HG02623 (cell line): ENCODE results near the gene SH3GL2.

Experiments
- ATAC-seq: cut with Tn5 transposase; IDR thresholded peaks from one replicate; pipeline ENCODE4 v1.9.1; 2021; ENCODE audit warnings: moderate library complexity; ENCODE audit not compliant: unreplicated experiment

SH3GL2 gene

DNA sequence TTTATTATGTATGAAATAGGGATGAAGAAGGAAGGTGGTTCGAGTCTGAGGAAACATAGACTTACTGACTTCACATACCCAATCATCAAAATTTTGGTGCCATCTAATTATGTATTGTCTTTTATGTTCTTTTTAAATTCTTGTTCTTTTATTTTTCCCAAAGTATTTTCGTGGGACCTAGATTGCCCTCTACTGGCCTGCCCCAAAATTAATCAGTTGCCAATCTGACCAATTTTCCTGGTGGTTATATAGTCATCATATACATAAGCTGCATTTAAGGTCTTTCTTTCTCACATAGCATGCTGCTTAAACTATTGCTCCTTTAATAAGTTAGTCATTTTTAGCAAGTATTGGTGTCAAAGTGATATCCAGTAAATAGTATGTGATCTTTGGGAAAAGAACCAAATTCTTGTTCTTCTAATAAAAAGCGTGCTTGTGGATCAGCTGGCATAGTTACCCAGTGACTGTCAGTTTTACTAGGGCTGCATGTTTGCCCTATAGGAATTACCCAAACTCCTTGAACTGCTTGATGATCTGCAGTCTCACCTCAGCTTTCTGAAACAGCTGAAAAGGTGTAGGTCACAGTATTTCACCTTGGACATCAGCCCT is 223.5 kb downstream of the SH3GL2 start:
- no peak for ATAC-seq

DNA sequence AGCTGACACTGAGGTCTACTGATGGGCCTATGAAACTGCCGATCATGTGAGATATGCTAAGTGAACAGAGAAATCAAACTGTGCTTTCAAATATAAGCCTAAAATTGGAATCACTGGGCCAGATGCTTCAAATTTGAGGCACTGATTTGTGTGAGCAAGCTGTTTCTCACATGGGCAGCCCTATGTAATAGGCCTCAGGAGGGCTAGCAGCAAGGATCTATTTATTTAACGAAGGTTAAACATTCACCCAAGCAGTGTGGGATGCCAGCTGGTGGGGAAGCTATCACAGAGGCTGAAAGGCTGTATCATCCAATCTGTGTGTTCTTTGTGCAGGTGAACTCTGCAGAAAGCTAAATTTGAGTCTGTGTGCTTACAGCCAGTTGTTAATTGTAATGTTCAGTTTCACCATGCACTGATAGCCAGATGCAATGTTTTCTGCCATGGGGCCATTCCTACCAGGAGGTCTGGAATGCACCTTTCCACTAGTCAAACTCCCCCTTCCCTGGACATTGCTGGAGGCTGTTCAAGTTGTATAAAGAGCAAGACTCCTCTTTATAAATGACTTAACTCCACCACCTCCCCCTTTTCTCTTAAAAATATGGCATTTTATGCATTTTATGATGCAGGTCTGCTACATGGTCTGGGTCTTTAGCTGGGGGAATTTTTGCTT is 228.9 kb downstream of the SH3GL2 start:
- no peak for ATAC-seq

DNA sequence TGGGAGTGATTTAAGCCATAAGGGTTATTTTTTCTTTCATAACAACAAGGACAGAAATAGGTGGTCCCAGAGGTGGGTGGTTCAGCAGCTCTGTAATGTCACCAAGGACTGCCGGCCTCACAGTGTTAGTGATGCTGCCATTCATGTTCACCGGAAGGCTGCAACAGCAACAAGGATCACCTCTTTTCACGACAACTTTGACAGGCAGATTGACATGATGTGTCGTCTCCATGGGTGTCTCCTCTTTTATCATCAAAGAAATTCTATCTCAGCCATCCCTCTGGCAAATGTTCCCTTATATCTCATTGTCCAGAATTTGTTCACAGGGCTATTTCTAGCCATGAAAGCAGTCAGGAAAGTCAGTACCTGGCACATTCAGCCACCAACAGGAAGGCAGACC is 231.5 kb downstream of the SH3GL2 start:
- ATAC-seq, result no peak

DNA sequence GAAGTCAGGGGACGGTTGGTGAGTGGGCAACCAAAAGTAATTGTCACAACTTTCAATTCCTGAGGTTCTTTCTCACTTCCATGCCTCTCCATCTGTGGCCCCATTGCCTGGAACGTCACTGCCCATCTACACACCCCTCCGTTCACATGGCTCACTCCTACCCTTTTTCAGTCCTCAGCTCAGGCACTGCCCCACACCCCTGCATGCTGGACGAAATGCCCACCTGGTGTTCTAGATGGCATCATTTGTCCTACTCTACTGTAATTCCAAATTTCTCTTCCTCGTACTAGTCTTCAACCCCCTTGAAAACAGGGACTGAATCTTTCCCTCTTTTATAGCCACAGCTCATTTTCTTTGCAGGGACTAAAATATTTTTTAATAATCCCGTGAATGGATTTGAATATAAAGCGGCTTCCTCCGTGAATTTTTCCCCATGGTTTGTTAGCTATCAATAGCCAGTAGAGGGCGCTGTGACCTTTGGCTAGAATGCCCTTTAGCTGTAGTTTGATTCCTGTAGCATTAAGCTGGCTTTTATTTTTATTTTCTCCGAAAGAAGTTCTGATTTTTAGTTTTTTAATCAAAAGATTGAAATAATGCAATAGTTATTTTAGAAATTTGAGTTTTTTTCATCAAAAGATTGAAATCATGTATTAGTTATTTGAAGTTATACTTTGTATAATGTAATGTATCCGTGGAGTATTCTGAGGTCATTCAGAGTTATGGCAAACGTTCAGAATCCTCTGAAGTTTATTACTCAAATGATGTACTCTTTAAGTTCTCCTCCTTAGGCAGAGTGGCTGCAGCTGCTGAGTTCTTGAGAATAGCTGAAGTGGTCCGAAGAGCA is 232.1 kb downstream of the SH3GL2 start:
- ATAC-seq, result no peak

DNA sequence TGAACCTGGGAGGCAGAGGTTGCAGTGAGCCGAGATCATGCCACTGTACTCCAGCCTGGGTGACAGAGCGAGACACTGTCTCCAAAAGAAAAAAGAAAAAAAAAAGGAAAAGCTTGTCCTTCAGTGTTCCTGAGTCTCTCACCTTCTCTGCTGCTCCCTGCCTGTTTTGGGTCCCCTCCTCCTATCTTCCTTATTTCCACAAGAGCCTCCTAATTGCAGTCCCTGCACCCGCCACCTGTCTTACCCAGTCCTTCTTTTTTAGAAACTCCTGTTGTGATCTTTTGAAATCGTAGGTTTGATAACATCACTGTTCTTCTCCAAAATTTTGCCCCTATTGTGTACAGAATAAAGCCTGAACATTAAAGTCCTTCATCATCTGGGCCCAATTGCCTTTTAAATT is 234.9 kb downstream of the SH3GL2 start:
- ATAC-seq, result no peak

DNA sequence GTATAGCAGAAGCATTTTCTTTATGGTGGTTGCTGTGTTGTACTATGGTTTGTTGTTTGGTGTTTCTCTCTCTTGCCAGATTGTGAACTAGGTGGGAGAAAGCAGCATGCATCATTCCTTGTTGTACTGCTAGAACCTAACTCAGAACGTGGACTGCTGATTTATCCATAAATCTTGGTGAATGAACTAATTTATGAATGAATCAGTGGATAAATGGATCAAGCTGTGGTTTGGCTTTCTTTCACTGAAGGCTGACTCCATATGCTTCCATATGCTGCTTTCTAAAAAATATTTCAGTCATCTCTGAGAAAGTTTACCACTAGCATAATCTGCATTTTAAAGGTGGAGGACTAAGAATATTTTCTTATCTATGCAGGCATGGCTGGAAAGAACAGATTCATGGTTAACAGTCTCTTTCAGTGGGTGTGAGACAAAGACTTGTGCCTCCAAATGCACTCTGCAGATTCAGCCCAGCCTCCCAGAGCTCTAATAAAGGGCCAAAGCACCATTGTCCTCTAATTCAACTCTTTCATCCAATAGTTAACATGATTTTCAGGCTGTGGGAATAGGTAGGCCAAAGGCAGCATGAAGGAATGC is 237.7 kb downstream of the SH3GL2 start:
- no peak for ATAC-seq

DNA sequence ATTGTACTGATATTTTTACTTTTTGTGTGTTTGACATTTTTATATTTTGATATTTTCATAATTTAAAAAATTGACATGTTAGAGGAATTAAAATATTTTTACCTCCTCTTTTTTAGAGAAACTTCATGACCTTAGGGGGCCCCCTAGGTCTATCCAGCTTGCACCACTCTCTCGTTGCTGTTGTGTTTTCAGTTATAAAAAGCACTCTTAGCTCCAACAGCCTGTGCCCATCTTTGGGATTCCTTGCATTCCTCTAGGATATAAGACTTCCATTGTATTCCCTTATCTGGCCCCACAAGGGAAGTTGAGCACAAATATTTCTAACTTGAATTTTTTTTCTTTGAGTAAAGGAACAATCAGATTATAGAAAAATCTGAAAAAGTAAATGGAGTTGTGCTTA is 245.3 kb downstream of the SH3GL2 start:
- ATAC-seq, result no peak

DNA sequence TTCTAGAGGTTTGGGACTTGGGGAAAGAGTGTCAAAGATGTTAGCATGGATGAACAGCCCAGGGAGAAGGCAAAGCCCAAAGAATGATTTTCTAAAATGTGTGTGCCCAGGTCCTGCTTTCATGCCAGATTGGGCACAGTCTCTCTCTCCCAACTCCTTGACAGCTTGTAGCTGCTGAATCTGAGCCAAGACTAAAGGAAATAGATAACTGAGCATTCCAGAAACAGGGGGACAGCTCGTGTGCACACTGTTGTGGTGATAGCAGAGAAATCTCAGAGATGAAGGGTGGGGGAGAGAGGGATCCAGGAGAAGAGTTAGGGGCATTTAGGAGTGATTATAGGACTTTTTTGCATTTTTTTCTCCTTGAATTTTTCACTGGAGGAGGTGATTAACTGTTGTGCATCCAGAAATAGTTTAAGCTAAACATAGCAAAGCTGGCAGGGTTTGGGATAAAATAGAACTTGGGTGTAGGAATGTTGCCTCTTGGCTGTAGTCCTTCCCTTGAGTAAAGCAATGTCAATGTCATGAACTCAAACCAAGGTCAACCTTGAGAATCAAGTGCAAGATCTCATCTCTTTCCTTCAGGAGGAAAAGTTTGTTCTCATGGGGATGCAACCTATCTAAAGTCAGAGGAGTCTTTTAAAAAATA is 245.9 kb downstream of the SH3GL2 start:
- ATAC-seq, result no peak

DNA sequence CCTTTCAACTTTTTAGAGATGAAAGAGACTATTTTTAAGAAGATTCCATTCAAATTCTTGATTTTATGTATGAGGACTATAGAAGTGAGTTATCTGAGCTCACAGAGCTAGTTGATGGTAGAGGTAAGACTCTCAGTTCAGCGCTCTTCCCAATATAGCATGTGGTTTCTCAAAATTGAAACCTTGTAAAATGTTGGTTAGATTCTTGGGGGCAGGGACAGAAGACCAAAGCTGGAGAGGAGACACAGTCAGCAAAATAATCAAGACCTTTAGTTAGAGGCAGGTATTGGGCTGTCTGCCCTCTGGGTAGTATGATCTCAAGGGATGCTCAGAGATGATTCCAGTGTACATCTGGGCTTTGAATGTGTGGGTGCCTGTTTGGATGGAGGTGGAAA is 246.4 kb downstream of the SH3GL2 start:
- ATAC-seq, result no peak

DNA sequence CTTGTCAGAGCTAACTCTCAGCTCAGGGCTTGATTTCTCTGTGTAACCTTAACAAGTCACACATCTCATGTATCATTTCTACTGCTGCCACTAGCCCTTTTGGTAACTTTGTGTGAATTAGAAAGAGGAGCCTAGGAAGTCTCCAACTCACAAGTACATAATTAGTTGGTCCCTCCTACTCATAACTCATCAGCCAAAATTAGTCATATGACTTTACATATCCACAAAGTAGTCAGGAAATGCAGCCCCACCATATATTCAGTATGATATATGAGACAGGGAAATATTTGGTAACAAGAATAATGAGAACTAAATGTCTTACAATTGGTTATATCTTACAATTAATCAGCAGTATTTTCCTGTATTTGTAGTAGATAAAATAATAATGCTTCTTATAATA is 250.2 kb downstream of the SH3GL2 start:
- ATAC-seq, result no peak

DNA sequence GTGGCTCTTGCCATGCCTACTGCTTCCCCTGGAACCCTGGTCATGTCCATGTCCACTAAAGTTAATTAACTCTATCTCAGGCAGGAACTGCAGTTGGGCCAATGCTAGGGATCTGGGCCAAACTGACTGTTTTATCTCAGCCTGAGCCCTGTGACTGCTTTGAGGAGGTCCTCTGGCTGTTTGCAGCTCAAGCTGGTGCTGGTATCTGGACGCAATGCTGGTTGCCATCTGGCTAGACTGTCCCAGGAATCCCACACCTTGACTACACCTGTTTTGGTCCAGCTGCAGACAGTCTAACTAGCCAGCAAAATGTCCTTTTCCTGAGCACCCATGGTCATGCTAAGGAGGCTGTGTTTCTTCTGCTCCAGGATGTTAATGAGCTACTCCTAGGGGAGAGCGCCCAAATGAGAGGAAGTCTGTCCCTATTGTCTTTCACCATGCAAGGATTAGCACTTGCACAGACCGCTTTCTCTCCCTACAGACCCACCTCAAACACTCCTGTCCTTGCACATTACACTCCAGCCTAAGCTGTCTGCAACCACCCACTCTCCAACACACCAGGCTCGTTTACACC is 251.0 kb downstream of the SH3GL2 start:
- ATAC-seq, result no peak

DNA sequence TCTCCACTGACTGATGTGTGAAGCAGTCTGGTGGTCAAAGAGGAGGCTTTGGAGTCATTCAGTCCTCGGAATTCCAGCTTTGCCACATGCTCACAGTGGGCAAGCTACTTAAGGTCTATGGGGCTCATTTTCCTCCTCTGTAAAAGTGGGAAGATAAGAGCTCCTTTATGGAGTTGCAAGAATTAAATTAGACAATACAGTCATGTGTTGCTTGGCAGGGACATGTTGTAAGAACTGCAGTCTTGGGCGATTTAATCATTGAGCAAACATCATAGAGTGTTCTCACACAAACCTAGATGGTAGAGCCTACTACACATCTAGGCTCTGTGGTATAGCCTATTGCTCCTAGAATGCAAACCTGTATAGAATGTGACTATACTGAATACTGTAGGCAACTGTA is 253.9 kb downstream of the SH3GL2 start:
- no peak for ATAC-seq

DNA sequence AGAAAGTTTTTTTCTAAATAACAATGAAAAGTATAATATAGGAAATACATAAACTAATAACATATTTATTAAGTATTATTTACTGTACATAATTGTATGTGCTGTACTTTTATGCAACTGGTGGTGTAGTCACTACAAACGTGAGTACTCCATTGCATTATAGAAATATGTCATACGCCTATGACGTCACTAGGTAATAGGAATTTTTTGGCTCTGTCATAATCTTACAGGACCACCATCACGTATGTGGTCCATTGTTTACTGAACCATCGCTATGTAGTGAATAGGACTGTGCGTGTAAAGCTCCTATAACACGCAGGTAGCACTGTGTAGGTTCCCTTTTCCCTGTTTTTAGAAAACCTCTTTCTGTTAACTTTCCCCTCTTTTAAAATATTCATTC is 255.0 kb downstream of the SH3GL2 start:
- no peak for ATAC-seq

DNA sequence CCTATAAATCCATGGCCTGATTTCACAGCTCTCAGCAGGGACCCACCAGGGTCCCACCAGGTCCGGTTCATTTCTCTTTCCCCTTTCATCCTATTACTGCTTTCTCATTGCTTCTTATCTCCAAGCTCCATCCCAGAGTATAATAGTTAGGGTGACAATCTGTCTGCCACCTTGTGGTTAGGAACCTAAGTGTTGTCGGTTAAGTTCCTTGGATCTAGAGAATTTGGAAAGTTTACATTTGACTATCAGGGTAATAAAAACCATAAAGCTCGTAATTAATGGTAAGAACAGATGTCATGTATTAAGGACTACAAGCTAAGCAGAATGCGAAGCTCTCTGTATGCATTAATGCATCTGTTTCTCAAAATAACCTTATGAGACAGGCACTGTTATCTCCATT is 259.1 kb downstream of the SH3GL2 start:
- ATAC-seq, result no peak

DNA sequence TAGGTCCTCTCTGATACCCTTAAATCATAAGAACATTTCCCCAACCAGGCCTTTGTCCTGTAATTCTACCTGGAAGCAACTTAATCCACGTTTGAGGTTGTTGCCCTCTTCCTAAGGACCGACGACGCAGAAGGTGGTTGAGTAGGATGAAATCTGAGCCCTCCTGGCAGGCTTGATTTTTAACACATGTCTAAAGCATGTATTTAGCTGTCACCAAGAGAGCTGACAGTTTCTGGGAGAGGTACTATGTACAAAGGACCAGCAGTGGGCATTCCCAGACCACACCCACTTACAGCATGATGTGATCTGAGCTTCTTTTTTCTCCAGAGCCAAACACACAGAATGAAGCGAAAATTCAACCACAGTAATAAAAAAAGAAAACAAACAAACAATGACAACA is 260.9 kb downstream of the SH3GL2 start:
- ATAC-seq, result no peak

DNA sequence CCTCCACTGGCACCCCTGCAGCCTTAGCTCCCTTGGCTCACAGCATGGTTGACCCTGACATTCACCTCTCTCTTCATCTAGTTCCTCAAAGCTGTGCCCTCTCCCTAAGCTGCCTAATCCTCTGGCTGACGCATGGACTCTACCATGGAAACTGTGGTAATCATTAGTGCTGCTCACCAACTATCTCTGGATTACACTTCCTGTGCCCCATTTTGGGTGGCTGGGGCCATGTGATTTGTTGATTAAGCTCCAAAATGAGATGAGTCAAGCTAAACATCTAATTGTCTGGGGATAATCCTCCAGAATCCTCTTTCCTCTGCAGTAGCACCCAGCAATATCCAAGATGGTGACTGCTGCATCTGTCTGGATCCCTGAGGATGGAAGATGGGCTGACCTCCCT is 264.4 kb downstream of the SH3GL2 start:
- no peak for ATAC-seq
